Lower leg skin (tissue), 3 donors: ENCODE data around the gene CSNK1G2.

Source experiments
- POLR2A ChIP-seq, 2 donors: fragments of 450-650 bp; IDR thresholded peaks; one replicate each; pipeline ENCODE4 v1.6.1; 2016 to 2017; ENCODE audit warnings: antibody characterized with exemption in 2 of 2, mild to moderate bottlenecking in 1 of 2, moderate library complexity in 1 of 2
- TF ChIP-seq, protein P1 (sequence below), 3 donors: fragments of 450-650 bp; IDR thresholded peaks; one replicate each; pipeline ENCODE4 v1.5.1; 2016; ENCODE audit warnings: antibody characterized with exemption in 3 of 3, mild to moderate bottlenecking in 3 of 3, moderate library complexity in 2 of 3

DNA sequence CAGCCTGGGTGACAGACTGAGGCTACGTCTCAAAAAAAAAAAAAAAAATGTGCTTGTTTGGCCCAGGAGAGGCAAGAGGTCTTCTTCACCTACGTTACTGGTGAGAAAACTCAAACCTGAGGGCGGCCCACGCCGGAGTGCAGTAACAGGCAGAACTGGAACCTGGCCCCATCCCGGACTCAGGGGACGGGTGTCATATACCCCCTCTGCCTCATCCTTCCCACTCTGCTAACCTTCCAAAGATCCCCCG is 36.2 kb upstream of the CSNK1G2 start:
- TF ChIP-seq, protein P1, sequence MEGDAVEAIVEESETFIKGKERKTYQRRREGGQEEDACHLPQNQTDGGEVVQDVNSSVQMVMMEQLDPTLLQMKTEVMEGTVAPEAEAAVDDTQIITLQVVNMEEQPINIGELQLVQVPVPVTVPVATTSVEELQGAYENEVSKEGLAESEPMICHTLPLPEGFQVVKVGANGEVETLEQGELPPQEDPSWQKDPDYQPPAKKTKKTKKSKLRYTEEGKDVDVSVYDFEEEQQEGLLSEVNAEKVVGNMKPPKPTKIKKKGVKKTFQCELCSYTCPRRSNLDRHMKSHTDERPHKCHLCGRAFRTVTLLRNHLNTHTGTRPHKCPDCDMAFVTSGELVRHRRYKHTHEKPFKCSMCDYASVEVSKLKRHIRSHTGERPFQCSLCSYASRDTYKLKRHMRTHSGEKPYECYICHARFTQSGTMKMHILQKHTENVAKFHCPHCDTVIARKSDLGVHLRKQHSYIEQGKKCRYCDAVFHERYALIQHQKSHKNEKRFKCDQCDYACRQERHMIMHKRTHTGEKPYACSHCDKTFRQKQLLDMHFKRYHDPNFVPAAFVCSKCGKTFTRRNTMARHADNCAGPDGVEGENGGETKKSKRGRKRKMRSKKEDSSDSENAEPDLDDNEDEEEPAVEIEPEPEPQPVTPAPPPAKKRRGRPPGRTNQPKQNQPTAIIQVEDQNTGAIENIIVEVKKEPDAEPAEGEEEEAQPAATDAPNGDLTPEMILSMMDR (IDR thresholded peaks at IDR 0.05): no peak
- TF ChIP-seq POLR2A (IDR thresholded peaks at IDR 0.05): no peak
